GM12874 (cell line): ENCODE results near the gene ACOT12.

Experiments used
- TF ChIP-seq, protein P1 (sequence below): IDR thresholded peaks from 2 replicates; pipeline ENCODE4 v1.5.1; 2011; ENCODE audit warnings: low read depth, mild to moderate bottlenecking, control low read depth, low read length, moderate library complexity; ENCODE audit not compliant: insufficient read depth

Gene ACOT12

DNA sequence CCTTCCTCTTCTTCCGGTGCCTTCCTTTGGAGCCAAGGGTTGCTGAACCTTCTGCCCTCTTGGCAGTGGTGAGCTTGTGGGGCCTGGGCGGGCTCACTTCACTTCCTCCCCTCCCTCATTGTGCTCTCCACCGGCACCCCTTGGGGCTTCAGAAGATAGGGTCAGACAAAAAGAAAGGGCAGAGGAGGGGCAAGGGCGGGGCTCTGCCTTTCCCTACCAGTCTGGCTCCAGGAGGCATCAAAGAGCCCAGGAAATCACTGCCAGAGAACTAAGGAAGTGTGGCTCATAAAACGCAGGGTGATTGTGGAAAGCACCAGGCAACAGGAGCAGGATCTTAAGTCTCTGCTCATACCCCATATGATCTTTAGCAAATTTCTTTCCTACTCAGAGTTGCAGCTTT is 34.8 kb downstream of the ACOT12 start:
- TF ChIP-seq, protein P1, sequence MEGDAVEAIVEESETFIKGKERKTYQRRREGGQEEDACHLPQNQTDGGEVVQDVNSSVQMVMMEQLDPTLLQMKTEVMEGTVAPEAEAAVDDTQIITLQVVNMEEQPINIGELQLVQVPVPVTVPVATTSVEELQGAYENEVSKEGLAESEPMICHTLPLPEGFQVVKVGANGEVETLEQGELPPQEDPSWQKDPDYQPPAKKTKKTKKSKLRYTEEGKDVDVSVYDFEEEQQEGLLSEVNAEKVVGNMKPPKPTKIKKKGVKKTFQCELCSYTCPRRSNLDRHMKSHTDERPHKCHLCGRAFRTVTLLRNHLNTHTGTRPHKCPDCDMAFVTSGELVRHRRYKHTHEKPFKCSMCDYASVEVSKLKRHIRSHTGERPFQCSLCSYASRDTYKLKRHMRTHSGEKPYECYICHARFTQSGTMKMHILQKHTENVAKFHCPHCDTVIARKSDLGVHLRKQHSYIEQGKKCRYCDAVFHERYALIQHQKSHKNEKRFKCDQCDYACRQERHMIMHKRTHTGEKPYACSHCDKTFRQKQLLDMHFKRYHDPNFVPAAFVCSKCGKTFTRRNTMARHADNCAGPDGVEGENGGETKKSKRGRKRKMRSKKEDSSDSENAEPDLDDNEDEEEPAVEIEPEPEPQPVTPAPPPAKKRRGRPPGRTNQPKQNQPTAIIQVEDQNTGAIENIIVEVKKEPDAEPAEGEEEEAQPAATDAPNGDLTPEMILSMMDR: no peak

GRCh38 chr5:81355291-81356251 is 38.4 kb downstream of the ACOT12 start:
- TF ChIP-seq, protein P1: no peak

DNA sequence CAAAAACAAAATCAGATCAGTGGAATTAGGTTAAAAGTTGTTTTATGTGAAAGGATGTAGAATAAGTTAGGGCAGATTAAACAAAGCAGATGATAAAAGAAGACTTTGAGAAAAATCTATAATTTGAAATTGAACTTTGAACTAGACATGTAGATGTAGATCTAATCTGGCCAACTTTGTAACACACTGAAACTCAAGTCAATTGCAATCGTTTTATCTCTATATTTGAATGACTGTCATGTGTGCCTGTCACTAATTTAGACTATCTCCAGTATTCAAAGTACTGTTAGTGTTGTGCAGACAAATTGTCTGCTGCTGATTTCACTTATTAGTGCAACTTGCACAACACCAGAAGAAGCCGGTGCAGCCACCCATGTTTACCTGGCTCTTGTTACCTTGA is 39.8 kb downstream of the ACOT12 start:
- TF ChIP-seq, protein P1: no peak

DNA sequence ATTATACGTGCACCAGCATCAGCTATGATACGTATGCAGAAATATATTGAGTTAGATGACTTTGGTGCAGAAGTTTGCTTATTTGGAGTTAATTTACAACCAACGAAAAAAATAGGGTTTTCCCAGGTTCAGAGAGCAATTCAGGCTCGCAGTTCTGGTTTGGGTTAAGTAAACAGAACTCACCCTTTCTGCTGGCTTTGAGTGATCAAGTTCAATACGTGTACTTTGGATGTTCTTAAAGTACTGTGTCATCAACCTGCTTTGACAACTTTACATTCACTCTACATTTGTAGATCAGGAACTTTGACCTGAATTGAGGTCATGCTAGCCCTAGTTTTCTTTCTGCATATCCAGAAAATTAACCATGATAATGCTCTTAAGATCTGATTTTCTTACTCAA is 40.7 kb downstream of the ACOT12 start:
- TF ChIP-seq, protein P1: no peak

DNA sequence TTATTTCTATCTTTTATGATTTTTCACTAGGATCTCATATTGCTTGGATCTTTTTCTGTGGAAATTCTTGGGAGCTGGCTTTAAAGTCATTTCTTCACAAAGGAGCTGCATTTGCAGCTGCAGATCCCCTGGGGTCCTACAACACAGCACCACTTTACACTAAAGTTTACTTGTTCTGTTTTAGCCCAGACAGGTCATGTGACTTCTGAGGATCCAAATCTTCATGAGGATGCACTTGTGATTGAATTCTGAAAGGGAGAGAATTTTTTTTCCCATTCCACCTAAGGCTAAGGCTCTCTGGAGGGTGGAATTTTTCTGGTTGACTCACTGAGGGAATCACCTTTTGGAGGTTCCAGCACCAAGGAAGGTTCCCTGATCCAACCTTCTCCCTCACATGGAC is 43.4 kb downstream of the ACOT12 start:
- TF ChIP-seq, protein P1: no peak

GRCh38 chr5:81349161-81349560 is 44.8 kb downstream of the ACOT12 start:
- TF ChIP-seq, protein P1: no peak

- TF ChIP-seq, protein P1: no peak
Measured at GRCh38 chr5:81345411-81346003, 48.4 kb downstream of the ACOT12 start.
